Tibial artery (tissue), 4 donors: ENCODE results near the gene STS.

Experiments used
- DNase-seq, 2 donors: peaks; one replicate each; pipeline ENCODE4 v3.0.0-alpha.2; 2019
- H3K27ac ChIP-seq, 2 donors: fragments of 200-600 bp; sonication (generic) in 1 of 2; 1 replicate in 1 of 2; 2 replicates in 1 of 2; pipeline ENCODE4 v1.5.1; 2018 to 2019; ENCODE audit warnings: mild to moderate bottlenecking in 1 of 2
- H3K27me3 ChIP-seq, 2 donors: fragments of 200-600 bp; sonication (generic) in 1 of 2; one replicate each; pipeline versions ENCODE4 v1.5.1 to v1.6.0; 2016 to 2019
- H3K36me3 ChIP-seq, 3 donors: fragments of 200-600 bp; sonication (generic) in 2 of 3; one replicate each; pipeline ENCODE4 v1.5.1; 2016 to 2019; ENCODE audit warnings: mild to moderate bottlenecking in 2 of 3
- H3K4me1 ChIP-seq, 4 donors: fragments of 200-600 bp; sonication (generic) in 2 of 4; 1 replicate in 3 of 4; 2 replicates in 1 of 4; pipeline ENCODE4 v1.5.1; 2016 to 2019
- H3K4me3 ChIP-seq, 2 donors: fragments of 200-600 bp; sonication (generic) in 1 of 2; 1 replicate in 1 of 2; 2 replicates in 1 of 2; pipeline ENCODE4 v1.5.1; 2018 to 2019; ENCODE audit warnings: mild to moderate bottlenecking in 2 of 2
- H3K9me3 ChIP-seq, 3 donors: fragments of 200-600 bp; sonication (generic) in 1 of 3; one replicate each; pipeline ENCODE4 v1.5.1; 2016 to 2019
- CTCF ChIP-seq, 2 experiments: fragments of 200-600 bp in 1 of 2; fragments of 450-650 bp in 1 of 2; IDR thresholded peaks; one replicate each; pipeline ENCODE4 v1.5.1; 2017 to 2019; ENCODE audit warnings: antibody characterized with exemption in 2 of 2, mild to moderate bottlenecking in 1 of 2, moderate library complexity in 1 of 2
- intact Hi-C: fragments of 100-400 bp; cut with DNase I; formaldehyde crosslinking; loops from one replicate; pipeline ENCODE4 v1.15.0; 2023; ENCODE audit warnings: low total_unique reads

STS gene

GRCh38 chrX:7184816-7185215 is 37.3 kb downstream of the STS start:
- Histone ChIP-seq H3K9me3 (no peaks in the 10 kb centered on the region), H3K4me3 (no peak overlapping the region), H3K4me1 (no peaks in the 10 kb centered on the region), H3K27me3 (no peaks in the 10 kb centered on the region), H3K27ac (no peak overlapping the region), H3K36me3 (no peaks in the 10 kb centered on the region)
- intact Hi-C loops: no loop called here
- no peak for TF ChIP-seq CTCF (IDR thresholded peaks at IDR 0.05)
- DNase-seq: no peak

GRCh38 chrX:7188672-7189071 is 41.2 kb downstream of the STS start:
- Histone ChIP-seq H3K27me3 (no peaks in the 10 kb centered on the region), H3K9me3 (no peaks in the 10 kb centered on the region), H3K4me1 (no peaks in the 10 kb centered on the region), H3K36me3 (no peaks in the 10 kb centered on the region), H3K27ac (no peak overlapping the region), H3K4me3 (no peak overlapping the region)
- intact Hi-C loops: no loop called here
- TF ChIP-seq CTCF (IDR thresholded peaks at IDR 0.05): no peak
- DNase-seq: no peak

- intact Hi-C loops: no loop called here
- DNase-seq: no peak
Observed at GRCh38 chrX:7190157-7190556, 42.6 kb downstream of the STS start.

GRCh38 chrX:7191681-7192110 is 44.2 kb downstream of the STS start:
- Histone ChIP-seq H3K27me3 (no peaks in the 10 kb centered on the region), H3K9me3 (no peaks in the 10 kb centered on the region), H3K4me3 (no peak overlapping the region), H3K27ac (no peak overlapping the region), H3K36me3 (no peaks in the 10 kb centered on the region), H3K4me1 (no peaks in the 10 kb centered on the region)
- no peak for TF ChIP-seq CTCF (IDR thresholded peaks at IDR 0.05)
- no peak for DNase-seq
- intact Hi-C loops: no loop called here

More at GRCh38 chrX:7190157-7190556, 42.6 kb downstream of the STS start:
- Histone ChIP-seq H3K4me3 (no peak overlapping the region), H3K27ac (no peak overlapping the region), H3K36me3 (no peaks in the 10 kb centered on the region), H3K27me3 (no peaks in the 10 kb centered on the region), H3K4me1 (no peaks in the 10 kb centered on the region), H3K9me3 (no peaks in the 10 kb centered on the region)
- no peak for TF ChIP-seq CTCF (IDR thresholded peaks at IDR 0.05)

GRCh38 chrX:7192871-7193270 is 45.4 kb downstream of the STS start:
- TF ChIP-seq CTCF (IDR thresholded peaks at IDR 0.05): no peak
- Histone ChIP-seq H3K4me3 (no peak overlapping the region), H3K36me3 (no peaks in the 10 kb centered on the region), H3K27ac (no peak overlapping the region), H3K27me3 (no peaks in the 10 kb centered on the region), H3K9me3 (no peaks in the 10 kb centered on the region), H3K4me1 (no peaks in the 10 kb centered on the region)
- DNase-seq: no peak
- intact Hi-C loops: no loop called here

GRCh38 chrX:7194606-7195005 is 47.1 kb downstream of the STS start:
- Histone ChIP-seq H3K4me3 (no peak overlapping the region), H3K4me1 (no peaks in the 10 kb centered on the region), H3K9me3 (no peaks in the 10 kb centered on the region), H3K27ac (no peak overlapping the region), H3K36me3 (no peaks in the 10 kb centered on the region), H3K27me3 (no peaks in the 10 kb centered on the region)
- TF ChIP-seq CTCF (IDR thresholded peaks at IDR 0.05): no peak
- intact Hi-C loops: no loop called here
- DNase-seq: no peak
